ENCODE data around the gene CPA4.

CPA4 gene

DNA sequence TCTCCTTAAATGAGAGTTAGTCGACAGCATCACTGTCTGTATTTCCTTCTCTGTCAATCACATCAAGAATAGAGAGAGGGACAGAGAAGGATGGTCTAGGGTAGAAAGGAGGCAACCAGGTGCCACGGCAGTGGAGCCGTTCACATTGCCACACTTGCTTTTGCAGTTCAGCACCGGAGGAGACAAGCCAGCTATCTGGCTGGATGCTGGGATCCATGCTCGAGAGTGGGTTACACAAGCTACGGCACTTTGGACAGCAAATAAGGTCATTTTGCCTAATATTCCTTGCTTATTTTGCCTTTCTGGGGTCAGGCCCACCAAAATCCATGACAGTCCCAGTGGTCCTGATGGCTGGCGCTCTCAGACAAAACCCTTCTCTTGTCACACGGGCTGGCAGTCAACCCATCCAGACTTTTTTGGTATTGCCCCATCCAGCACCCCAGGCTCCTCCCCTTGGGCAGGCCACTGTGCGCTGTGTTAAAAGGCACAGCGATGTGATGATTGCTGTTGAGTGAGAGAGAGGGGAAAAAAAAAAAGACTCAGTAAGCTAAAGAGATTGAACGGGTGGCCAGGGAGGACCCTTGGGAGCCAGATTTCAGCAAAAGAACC is 17.9 kb upstream of the CPA4 start:
- no peak for DNase-seq (ENCODE audit: low spot score)

DNA sequence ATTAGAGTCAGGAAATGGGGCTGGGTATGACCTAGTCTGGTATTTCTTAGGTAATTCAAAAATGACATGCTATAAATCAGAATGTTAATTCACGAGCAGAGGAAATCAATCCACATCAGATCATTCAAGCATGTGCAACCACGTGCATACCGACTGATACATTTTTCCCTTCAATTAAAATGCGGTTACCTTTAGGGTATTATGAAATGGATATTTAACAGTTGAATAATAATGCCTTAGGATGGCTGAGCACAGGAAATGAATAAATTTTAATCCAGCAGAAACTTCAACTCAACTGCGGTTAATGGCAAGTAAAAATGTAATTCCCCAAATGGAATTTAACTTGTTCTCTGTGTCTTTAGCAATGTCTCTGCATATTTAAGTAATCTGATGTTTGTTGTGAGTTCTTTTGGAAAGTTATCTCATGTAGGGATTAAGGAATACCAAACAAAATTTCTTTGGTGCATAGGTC is 17.1 kb upstream of the CPA4 start:
- no peak for DNase-seq (ENCODE audit: low spot score)

DNA sequence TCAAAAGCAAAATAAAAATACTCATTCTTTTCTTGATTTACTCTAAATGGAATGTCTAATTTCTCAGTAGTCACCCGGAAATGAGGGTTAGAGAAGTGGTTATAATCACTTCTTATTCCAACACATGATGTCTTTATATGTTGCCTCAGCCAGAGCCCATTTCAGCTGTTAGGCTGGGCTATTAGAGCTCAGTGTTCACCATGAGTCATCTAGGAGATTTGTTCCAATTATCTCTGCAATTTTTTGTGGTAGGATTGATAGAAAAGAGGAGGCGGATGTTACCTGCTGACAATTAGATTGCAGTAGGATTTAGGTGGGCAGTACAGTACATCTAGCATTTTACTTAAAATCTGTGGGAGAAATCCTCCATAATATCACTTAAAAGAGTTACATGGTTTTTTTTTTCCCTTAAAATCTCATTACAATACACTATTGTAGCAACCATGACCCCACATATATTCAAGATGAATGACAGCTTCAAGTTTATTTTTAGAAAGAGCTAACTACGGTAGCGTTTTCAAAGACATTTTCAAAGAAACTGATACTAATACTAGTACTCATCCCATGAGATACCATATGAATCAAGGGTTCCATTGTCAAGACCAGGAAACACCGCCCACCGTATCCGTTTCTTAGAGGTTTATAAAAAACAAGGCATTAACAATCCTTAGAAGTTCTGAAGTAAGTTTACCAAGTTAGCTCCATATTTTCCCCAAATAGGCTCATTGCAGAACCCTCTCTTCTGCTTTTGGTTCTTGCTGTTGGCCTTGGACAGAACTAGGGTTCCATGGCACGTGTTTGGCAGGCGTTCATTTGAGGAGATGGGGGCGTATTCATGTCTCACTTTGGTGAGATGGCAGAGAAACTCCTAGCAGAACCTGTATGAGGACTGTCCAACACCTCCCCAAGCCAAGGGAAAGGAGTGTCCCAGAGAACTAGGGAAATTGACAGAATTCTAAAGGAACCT is 15.9 kb upstream of the CPA4 start:
- no peak for DNase-seq (ENCODE audit: low spot score)

DNA sequence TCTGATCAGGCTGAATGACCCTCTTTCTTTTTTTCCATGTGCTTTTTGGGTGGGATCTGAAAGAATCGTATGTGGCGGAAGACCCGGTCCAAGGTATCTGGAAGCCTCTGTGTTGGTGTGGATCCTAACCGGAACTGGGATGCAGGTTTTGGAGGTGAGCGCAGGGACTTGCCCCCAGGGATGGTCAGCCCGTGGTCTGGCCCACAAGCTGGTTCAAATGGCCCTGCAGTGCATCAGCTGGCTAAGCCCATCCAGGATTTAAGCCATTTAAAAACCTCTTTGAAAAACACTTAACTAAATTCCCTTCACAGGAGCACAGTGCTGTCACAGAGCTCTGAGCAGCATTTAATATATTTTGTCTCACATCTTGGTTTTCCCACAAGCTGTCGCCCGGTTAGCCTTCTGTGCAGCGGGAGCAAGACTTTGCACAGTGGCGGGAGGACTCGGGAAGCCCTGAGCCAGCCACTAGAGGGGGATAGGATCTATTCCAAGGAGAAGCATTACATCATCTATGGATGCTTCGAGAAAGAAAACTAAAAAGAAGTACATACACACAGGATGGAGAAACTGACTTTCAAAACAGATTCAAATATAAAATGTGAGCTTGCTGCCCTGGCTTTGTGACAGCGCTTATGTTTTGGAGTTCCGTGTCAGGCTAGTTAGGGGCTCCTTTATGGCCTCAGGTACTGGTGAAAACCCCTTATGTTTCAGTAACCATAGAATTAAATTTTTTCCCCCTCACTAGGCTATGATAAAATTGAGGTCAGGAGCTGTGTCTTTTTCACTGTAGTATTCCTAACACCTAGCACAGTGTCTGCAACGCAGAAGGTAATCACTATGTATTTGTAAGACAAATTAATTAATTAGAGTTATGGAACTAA is 15.0 kb upstream of the CPA4 start:
- peak; percentile 54 for DNase-seq (ENCODE audit: low spot score)

DNA sequence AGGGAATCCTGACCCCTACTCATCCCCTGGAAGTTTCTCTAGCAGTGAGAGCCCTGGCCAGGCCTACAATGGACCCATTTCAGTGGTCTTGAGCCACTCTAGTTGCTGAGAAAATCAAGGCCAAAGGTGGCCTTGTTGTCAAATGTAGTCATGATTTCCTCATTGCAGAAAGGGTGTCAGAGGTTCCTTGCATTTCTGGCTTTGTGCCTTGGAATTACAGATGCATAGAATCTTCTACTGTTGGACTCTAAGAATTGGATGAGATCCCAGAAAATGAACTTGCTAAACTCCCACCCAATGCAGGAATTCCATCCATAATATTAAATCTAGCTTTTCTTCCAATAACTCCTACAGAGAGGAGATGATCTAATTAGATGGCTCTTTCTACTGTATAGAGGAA is 14.1 kb upstream of the CPA4 start:
- DNase-seq (ENCODE audit: low spot score), result no peak

DNA sequence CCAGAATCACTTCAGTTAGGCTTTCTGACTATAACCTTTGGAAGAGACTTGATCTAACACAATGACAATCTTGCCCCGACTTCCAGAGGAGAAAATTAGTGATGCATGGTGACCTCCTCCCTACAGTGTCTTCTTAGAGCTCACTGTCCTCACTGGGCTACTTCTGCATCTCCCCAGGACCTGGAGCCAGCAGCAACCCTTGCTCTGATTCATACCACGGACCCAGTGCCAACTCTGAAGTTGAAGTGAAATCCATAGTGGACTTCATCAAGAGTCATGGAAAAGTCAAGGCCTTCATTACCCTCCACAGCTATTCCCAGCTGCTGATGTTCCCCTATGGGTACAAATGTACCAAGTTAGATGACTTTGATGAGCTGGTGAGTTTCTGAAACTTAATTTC is 13.7 kb upstream of the CPA4 start:
- no peak for DNase-seq (ENCODE audit: low spot score)

DNA sequence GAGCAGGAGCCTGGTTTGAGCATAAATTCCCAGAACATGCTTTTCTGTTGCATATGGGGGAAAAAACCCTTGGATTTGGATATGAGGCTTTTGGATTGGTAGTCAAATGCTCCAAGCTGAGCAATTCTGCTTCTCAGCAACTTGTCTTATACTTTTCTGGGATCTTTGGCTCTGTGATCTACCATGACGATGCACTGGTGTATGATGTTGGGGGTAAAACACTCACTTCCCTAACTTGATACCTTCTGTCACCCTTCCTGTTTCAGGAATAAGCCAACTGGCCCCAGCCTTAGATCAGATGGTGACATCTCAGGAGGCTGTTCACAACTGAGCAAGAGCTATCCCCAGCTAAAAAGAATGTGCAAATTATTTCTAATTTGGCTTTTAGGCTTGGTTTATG is 13.1 kb upstream of the CPA4 start:
- DNase-seq (ENCODE audit: low spot score), result no peak

DNA sequence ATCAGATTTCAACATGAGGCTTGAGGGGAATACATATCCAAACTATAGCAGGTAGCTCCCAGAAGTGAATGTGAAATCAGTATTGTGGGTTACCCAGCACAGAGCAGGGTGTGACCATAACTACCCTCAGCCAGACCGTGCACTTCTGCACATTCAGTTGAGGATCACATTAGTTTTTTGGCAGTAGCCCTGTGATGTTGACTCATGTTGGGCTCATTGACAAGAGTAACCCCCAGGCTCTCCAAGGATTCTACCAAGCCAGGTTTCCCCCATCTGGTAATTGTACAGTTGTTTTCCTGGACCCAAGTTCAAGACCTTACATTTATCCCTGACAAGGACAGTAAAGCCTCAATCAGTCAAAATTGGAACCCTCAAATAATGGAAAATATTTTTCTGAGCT is 11.7 kb upstream of the CPA4 start:
- DNase-seq (ENCODE audit: low spot score), result no peak

DNA sequence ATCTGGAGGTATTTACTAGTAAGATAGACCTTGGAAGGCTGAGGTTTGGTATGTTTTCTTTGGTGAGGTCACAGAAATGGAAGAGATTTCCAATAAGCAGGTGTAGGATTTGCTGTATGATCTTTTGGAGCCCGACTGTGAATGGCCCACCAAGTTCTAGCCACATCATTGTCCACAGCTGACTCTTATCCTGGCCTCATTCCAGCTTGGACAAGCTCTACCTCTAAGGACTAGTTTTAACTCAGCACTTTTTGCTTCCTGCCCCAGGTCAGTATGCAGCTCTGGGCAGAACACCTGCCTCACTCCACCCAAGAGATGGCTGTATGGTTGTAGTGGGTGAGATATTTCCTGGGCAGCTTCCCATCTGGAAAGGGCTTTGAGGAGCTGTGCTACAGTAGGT is 6.1 kb upstream of the CPA4 start:
- DNase-seq (ENCODE audit: low spot score), result no peak

DNA sequence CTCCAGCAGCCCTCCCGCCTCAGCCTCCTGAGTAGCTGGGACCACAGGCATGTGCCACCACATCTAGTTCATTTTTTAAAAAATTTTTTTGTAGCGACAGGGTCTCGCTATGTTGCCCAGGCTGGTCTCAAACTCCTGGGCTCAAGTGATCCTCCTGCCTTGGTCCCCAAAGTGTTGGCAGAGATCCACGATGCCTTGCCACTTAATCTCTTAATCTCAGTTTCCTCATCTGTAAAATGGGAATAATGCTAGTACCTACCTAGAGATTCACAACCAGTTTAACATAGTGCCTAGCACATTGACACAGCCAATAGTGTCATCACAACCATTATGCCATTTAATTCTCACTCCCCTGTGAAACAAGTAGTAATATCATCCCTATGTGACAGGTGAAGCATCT is 4.8 kb upstream of the CPA4 start:
- no peak for DNase-seq (ENCODE audit: low spot score)

DNA sequence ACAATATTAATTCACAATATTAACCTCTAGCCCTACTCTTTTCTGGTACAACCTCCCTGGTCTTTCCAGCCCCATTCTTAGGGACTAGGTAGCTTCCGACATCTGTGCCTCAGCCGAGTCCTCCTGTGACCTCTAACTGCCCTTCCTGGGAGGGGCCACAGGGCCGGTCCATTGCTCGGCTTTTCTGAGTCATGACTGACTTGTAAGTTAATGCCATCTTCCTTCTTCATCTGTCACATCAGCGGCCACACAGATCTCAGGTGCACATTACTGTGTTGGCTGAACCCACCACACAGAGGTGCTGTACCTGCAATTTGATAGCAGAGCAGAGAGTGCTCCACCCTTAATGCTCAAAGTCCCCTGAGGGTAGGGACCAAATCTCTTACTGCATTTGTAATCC is 4.1 kb upstream of the CPA4 start:
- DNase-seq (ENCODE audit: low spot score), result no peak

DNA sequence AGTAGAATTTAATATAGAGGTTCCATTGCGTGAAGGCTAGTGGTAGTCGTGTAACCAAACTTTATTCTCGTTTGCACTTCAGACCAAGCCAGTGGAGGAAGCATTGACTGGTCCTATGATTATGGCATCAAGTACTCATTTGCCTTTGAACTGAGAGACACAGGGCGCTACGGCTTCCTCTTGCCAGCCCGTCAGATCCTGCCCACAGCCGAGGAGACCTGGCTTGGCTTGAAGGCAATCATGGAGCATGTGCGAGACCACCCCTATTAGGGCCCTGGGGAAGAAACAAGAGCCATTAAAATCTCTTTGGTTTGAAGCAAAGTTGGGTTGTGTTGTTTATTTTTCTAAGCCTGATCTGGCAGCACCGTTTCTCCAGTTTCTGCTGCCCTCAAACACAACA is 3.5 kb upstream of the CPA4 start:
- DNase-seq (ENCODE audit: low spot score), result no peak

DNA sequence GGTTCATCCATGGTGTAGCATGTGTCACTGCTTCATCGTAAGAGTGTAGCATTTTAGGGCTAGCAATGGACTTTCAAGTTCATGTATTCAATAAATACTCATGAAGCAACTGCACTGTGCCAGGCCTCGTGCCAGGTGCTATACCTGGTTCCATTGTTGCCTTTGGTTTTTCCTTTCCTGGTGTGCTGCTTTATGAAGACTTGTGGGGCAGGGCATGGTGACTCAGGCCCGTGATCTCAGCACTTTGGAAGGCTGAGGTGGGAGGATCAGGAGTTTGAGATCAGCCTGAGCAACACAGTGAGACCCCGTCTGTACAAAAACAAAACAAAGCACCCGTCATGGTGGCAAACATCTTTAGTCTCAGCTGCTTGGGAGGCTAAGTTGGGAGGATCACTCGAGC is 2.2 kb upstream of the CPA4 start:
- DNase-seq (ENCODE audit: low spot score), result no peak

DNA sequence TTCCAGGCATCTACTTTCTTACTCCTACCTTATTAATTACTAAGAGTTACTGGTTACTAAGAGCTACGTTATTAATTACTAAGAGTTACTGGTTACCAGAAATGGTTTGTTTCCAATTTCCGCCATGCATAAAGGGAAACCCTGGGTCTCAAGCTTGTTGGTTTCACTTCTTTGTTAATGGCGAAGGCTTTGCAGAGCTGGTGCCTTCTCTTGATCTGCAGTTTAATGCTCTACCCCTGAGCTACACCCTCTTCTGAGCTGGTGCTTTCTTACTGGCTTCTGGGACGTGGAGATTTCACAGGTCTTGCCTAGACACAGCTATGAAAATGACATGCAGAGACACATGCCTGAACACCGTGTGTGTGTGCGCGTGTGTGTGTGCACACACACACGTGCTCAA is 560 bp downstream of the CPA4 start:
- DNase-seq (ENCODE audit: low spot score), result no peak

DNA sequence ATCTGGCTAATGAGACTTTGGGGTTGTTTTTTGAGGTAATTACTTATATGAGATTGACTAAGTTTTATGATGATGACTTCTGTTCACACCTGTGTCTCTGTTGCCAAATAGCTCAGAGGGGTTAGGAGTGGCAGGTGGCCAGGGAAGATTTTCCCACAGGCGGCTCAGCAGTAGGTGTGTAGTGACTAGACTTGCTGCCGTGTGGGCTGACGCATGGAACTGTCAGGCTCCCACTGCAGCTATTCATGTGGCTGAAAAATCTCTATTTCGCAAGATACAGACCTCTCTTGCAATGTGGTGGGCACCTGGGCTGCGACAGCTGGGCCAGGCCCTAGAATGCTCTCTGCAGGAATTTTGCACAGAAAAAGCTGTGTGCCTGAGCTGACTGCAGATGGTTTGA is 1.4 kb downstream of the CPA4 start:
- no peak for DNase-seq (ENCODE audit: low spot score)

DNA sequence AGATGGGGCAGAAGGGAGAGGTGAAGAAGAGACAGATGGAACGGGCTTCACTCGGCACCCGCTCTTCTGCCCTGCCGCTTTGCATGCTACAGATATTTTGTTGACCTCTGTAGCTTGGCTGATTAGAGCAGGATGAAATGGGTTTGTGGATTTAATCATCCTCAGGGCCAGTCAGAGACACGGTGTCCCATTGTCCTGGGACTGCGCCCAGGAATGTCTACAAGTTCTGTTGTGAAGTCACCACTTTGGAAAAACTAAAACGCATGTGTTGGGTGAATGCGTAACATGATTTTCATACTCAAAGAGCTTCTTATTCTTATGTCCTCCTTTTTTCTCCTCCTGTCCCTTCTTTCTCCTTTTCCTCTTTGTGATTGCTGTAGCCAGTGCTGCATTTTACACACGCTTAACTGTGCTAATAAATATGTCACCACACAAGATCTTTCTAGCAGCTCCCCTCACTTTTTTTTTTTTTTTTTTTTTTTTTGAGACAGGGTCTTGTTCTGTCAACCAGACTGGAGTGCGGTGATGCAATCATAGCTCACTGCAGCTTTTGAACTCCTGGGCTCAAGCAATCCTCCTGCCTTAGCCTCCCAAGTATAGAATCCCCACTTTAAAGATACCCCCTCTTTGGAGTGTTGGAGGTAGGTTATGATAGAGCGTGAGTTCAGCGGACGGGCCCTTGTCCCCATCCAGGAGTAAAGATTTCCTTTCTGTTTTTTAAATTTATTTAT is 3.4 kb downstream of the CPA4 start:
- no peak for DNase-seq (ENCODE audit: low spot score)

DNA sequence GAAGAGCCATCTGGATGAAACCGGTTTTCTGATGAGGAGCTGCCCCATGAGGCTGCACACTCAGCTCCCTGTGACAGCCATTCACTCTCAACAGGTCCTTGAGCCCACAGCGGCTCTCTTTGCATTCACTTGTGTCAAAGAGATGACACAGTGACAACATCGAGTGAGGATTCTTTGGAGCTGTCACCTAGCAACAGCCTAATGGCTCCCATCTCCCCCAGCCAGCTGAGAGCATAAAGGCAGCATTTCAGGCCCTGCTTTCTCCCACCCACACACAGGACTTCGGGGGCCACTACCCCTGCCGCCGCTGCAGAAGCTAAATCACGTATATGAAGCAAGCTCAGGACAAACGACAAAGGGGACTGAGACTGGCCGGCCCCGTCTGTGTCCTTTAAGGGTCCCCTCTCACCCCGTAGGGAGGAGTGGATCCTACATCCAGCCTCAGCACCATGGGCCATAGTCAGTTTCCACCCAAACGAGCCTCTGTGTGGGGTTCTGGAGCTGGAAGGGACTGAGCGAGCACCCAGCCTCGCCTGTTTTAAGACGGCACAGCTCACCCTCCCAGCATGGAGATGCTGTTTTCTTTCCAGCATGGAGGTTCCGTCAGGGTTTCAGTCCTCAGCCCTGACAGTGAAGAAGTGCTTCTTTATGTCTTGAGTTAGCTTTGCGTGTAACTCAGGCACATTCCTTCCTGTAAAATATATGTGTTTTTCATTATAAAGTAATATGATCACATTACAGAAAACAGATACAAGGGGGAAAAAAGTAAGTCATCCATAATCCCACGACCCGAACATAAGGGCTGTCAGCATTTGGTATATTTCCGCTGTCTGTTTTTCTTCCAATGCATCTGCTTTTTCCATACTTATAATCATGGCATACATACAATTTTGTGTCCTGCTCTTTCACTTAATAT is 4.9 kb downstream of the CPA4 start:
- no peak for DNase-seq (ENCODE audit: low spot score)

DNA sequence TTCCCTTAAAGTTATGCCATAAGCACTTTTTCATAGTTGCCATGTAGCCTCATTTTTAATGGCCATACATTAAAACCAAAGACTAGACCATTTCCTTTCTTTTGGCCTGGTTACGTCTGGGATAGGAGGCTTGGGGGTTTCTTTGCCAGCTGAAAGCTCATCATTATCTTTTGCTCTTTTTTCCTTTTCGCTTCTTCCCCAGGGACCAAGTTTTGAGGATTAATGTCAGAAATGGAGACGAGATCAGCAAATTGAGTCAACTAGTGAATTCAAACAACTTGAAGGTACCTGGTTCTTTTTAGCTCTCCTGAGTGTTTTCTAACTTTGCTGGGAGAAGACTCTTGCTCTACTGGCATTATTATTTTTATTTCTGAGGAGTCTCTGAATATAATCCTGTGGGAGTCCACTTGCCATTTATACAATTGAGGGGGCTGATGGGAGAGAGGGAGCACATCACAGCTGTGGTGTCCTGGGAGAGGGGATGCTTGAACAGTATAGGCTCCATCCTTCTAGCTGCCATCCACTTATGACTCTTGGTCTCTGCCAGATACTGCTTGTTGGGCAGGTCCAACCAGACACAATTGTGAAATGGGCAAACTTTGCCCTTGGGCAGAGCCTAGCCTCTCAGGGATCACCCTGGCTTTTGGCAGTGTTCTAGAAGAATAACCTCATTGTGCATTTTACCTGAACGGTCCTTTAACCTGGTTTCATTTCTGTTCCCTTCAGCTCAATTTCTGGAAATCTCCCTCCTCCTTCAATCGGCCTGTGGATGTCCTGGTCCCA is 5.8 kb downstream of the CPA4 start:
- no peak for DNase-seq (ENCODE audit: low spot score)

DNA sequence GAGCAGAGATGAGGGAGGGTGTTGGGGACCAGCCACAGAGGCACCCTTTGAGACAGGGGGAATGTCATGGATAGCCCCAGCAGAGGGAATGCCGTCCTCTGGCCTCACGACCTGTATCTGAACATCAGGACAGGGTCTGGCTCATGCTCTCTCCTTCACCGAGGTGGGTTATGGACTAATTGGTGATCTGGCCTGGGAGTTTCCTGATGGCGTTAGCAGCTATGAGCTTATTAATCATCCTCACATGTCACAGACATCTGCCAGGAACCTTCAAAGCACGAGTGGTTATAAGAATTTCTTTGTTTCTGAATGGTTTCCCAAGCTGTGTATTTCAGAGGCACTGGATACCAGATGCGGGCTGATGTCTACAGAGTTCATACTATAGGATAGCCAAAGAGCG is 6.9 kb downstream of the CPA4 start:
- DNase-seq (ENCODE audit: low spot score), result peak; percentile 57
